Measurements from ENCODE around the gene HOXA4.

HOXA4 gene

GRCh38 chr7:27123007-27123476, 7.5 kb downstream of the HOXA4 start:
- H3K27me3 ChIP-seq (replicated peaks), result peaks cover 91% of the 10 kb centered on the region
- TF ChIP-seq, protein P1, sequence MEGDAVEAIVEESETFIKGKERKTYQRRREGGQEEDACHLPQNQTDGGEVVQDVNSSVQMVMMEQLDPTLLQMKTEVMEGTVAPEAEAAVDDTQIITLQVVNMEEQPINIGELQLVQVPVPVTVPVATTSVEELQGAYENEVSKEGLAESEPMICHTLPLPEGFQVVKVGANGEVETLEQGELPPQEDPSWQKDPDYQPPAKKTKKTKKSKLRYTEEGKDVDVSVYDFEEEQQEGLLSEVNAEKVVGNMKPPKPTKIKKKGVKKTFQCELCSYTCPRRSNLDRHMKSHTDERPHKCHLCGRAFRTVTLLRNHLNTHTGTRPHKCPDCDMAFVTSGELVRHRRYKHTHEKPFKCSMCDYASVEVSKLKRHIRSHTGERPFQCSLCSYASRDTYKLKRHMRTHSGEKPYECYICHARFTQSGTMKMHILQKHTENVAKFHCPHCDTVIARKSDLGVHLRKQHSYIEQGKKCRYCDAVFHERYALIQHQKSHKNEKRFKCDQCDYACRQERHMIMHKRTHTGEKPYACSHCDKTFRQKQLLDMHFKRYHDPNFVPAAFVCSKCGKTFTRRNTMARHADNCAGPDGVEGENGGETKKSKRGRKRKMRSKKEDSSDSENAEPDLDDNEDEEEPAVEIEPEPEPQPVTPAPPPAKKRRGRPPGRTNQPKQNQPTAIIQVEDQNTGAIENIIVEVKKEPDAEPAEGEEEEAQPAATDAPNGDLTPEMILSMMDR (IDR thresholded peaks at IDR 0.05; ENCODE audit: low read depth, low read length, missing control alignments), result no peak
- DNase-seq, result no peak
- H3K36me3 ChIP-seq (replicated peaks), result no peaks in the 10 kb centered on the region
- H3K27ac ChIP-seq, result no peak overlapping the region
- in situ Hi-C loops (cut with HindIII; ENCODE audit: low pct_ligation_motif_present, low sequenced_read_pairs), result loop anchor here (10.0 kb wide), 1 partner anchor 268 kb away; no protein-coding TSS in a partner anchor
- peak overlapping the region; percentile 12 for H3K4me3 ChIP-seq (ENCODE audit: low read depth, low read length)

DNA sequence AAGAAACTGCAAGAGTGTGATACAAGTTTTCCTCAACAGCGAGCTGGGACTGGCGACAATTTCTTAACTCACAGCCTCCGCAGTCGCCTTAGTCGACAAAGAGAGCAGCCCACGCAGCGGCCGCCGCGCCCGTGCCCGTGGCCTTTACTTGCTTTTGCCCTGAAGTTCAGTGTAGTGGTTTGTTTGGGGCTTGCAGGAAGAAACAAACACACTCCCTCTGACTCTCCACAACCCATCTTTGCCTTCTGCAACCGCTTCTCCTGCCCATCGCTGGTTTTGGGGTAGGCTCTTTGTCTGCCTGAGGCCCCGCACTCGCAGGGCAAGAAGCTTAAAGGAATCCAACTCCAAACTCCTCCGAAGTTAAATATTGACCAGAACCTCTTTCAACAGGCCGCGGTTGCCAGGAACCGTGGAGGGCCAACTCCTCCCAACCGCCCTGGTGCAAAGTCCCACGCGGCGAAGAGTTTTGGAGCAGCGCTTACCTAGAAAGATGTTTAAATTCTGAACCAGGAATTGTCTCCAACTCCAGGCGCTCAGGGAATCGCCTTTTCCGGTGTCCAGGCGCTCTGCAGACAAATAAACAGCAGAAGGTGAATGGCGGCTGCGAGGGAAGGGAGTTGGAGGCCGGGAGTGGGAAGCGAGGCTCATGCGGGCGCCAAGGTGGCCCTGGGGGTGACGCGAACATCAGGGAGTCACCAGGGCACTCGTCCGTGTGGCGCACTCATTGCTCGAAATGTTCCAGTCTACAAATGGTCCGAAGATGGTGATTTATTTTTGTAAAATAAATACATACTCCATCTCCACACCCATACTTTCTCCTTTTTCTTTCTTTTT, 8.3 kb downstream of the HOXA4 start:
- TF ChIP-seq, protein P1 (IDR thresholded peaks at IDR 0.05; ENCODE audit: low read depth, low read length, missing control alignments), result no peak
- peak overlapping the region; percentile 29 for H3K4me3 ChIP-seq (ENCODE audit: low read depth, low read length)
- peaks cover 91% of the 10 kb centered on the region for H3K27me3 ChIP-seq (replicated peaks)
- no peak overlapping the region for H3K27ac ChIP-seq
- in situ Hi-C loops (cut with HindIII; ENCODE audit: low pct_ligation_motif_present, low sequenced_read_pairs), result loop anchor here (10.0 kb wide), 1 partner anchor 267 kb away; no protein-coding TSS in a partner anchor
- no peaks in the 10 kb centered on the region for H3K36me3 ChIP-seq (replicated peaks)
- DNase-seq, result no peak

DNA sequence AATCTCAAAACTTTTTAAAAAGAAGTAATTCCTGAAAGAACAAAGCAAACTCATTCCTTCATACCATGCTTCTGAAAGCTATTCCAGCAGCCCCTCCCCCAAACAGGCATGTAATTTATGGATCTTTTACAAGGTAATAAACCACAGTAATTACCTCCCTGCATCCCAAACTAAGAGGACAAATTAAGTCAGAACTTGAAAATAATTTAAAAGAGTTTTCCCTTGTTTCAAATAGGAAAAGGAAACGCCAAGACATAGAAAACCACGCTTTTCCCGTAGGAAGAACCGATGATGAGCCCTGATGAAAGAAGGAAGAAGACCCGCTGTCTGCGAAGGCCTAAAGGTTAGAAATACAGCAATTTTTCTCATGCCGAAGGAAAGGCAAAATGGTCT, 8.9 kb downstream of the HOXA4 start:
- H3K27me3 ChIP-seq (replicated peaks), result peaks cover 93% of the 10 kb centered on the region
- H3K4me3 ChIP-seq (ENCODE audit: low read depth, low read length), result peak overlapping the region; percentile 29
- H3K27ac ChIP-seq, result no peak overlapping the region
- TF ChIP-seq, protein P1 (IDR thresholded peaks at IDR 0.05; ENCODE audit: low read depth, low read length, missing control alignments), result no peak
- in situ Hi-C loops (cut with HindIII; ENCODE audit: low pct_ligation_motif_present, low sequenced_read_pairs), result loop anchor here (10.0 kb wide), 1 partner anchor 267 kb away; no protein-coding TSS in a partner anchor
- H3K36me3 ChIP-seq (replicated peaks), result no peaks in the 10 kb centered on the region
- DNase-seq, result no peak

- Histone ChIP-seq H3K27ac (no peak overlapping the region), H3K27me3 (replicated peaks) (peaks cover 95% of the 10 kb centered on the region), H3K36me3 (replicated peaks) (no peaks in the 10 kb centered on the region), H3K4me3 (ENCODE audit: low read depth, low read length) (no peak overlapping the region)
- no peak for DNase-seq
- TF ChIP-seq, protein P1 (IDR thresholded peaks at IDR 0.05; ENCODE audit: low read depth, low read length, missing control alignments), result no peak
- in situ Hi-C loops (cut with HindIII; ENCODE audit: low pct_ligation_motif_present, low sequenced_read_pairs), result no loop called here
Measured at GRCh38 chr7:27119412-27119911, 11.1 kb downstream of the HOXA4 start.

GRCh38 chr7:27118580-27118979, 12.0 kb downstream of the HOXA4 start:
- H3K36me3 ChIP-seq (replicated peaks), result no peaks in the 10 kb centered on the region
- DNase-seq, result no peak
- TF ChIP-seq, protein P1 (IDR thresholded peaks at IDR 0.05; ENCODE audit: low read depth, low read length, missing control alignments), result no peak
- peaks cover 91% of the 10 kb centered on the region for H3K27me3 ChIP-seq (replicated peaks)
- H3K27ac ChIP-seq, result no peak overlapping the region
- in situ Hi-C loops (cut with HindIII; ENCODE audit: low pct_ligation_motif_present, low sequenced_read_pairs), result no loop called here
- H3K4me3 ChIP-seq (ENCODE audit: low read depth, low read length), result no peak overlapping the region
